Type B pancreatic cell (in vitro differentiated cells): ENCODE data around the gene TRIM65. TPM values are rescaled to one million over a fixed set of nuclear protein-coding genes. Genes with fewer than 3 reads are reported as not detected.

ENCODE experiments used
- DNase-seq: peaks from one replicate; pipeline ENCODE4 v3.0.0; 2021; ENCODE audit warnings: mixed read lengths; ENCODE audit not compliant: unreplicated experiment; ENCODE audit errors: extremely low spot score
- H3K27ac Mint-ChIP-seq: 2 replicates; pipeline ENCODE4 v1.8.0; 2021; ENCODE audit warnings: mild to moderate bottlenecking, mixed read lengths
- H3K27me3 Mint-ChIP-seq: 2 replicates; pipeline ENCODE4 v1.8.0; 2021; ENCODE audit warnings: mixed read lengths
- H3K36me3 Mint-ChIP-seq: 2 replicates; pipeline ENCODE4 v1.8.0; 2021; ENCODE audit warnings: mixed read lengths
- H3K4me1 Mint-ChIP-seq: one replicate; pipeline ENCODE4 v1.8.0; 2021; ENCODE audit warnings: mixed read lengths; ENCODE audit not compliant: unreplicated experiment
- H3K4me3 Mint-ChIP-seq: 2 replicates; pipeline ENCODE4 v1.8.0; 2021; ENCODE audit warnings: mild to moderate bottlenecking, mixed read lengths
- H3K9me3 Mint-ChIP-seq: 2 replicates; pipeline ENCODE4 v1.8.0; 2021; ENCODE audit warnings: mixed read lengths
- total RNA-seq: library from RNA; stranded (reverse); gene quantifications from 2 replicates; pipeline ENCODE4 v1.2.1, GENCODE V29; 2021; ENCODE audit warnings: low replicate concordance
- TF ChIP-seq, protein P1 (sequence below): fragments of 200-600 bp; sonication (generic); conservative IDR thresholded peaks from 2 replicates; pipeline ENCODE4 v1.5.0; 2021; ENCODE audit warnings: antibody characterized with exemption, mild to moderate bottlenecking

The TRIM65 gene
- total RNA-seq, 1 donor from 2014 or later: 19.0 TPM

- H3K27me3 Mint-ChIP-seq: no peaks in the 10 kb centered on the region
- no peaks in the 10 kb centered on the region for H3K9me3 Mint-ChIP-seq
- peak within 1 kb of the TSS; percentile 83 for H3K27ac Mint-ChIP-seq
- H3K36me3 Mint-ChIP-seq: peaks cover 3% of the 10 kb centered on the region
- H3K4me1 Mint-ChIP-seq: peaks cover 7% of the 10 kb centered on the region
- peak within 1 kb of the TSS; percentile 95 for H3K4me3 Mint-ChIP-seq
- TF ChIP-seq, protein P1, sequence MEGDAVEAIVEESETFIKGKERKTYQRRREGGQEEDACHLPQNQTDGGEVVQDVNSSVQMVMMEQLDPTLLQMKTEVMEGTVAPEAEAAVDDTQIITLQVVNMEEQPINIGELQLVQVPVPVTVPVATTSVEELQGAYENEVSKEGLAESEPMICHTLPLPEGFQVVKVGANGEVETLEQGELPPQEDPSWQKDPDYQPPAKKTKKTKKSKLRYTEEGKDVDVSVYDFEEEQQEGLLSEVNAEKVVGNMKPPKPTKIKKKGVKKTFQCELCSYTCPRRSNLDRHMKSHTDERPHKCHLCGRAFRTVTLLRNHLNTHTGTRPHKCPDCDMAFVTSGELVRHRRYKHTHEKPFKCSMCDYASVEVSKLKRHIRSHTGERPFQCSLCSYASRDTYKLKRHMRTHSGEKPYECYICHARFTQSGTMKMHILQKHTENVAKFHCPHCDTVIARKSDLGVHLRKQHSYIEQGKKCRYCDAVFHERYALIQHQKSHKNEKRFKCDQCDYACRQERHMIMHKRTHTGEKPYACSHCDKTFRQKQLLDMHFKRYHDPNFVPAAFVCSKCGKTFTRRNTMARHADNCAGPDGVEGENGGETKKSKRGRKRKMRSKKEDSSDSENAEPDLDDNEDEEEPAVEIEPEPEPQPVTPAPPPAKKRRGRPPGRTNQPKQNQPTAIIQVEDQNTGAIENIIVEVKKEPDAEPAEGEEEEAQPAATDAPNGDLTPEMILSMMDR: no peak
- DNase-seq: peak; percentile 93
These were observed 44.1 kb upstream of the TRIM65 start, which contains the start of gene FBF1 for GRCh38 chr17:75940727-75941441. Gene FBF1 (minus strand): TSS chr17:75941042. CDS start chr17:75938149, 2,893 bp downstream.

- no peaks in the 10 kb centered on the region for H3K27me3 Mint-ChIP-seq
- no peaks in the 10 kb centered on the region for H3K36me3 Mint-ChIP-seq
- H3K27ac Mint-ChIP-seq: no peak overlapping the region
- TF ChIP-seq, protein P1: no peak
- peaks cover 7% of the 10 kb centered on the region for H3K4me1 Mint-ChIP-seq
- no peak for DNase-seq
- H3K4me3 Mint-ChIP-seq: no peak overlapping the region
- no peaks in the 10 kb centered on the region for H3K9me3 Mint-ChIP-seq
These were observed 40.9 kb upstream of the TRIM65 start for GRCh38 chr17:75937652-75938051.

DNA sequence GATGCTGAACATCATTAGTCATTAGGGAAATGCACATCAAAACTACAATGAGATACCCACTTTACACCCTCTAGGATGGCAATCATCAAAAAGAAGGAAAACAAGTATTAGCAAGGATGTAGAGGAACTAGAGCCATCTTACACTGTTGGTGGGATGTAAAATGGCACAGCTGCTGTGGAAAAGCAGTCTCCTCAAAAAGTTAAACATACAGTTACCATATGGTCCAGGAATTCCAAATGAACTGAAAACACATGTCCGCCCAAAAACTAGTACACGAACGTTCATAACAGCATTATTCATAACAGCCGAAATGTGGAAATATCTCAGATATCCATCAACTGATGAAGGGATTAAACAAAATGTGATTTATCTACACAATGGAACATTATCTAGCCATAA, 37.1 kb upstream of the TRIM65 start:
- peak overlapping the region; percentile 89 for H3K27ac Mint-ChIP-seq
- H3K36me3 Mint-ChIP-seq: no peaks in the 10 kb centered on the region
- no peaks in the 10 kb centered on the region for H3K9me3 Mint-ChIP-seq
- H3K4me1 Mint-ChIP-seq: no peaks in the 10 kb centered on the region
- no peak for DNase-seq
- TF ChIP-seq, protein P1: no peak
- H3K27me3 Mint-ChIP-seq: no peaks in the 10 kb centered on the region
- no peak overlapping the region for H3K4me3 Mint-ChIP-seq

DNA sequence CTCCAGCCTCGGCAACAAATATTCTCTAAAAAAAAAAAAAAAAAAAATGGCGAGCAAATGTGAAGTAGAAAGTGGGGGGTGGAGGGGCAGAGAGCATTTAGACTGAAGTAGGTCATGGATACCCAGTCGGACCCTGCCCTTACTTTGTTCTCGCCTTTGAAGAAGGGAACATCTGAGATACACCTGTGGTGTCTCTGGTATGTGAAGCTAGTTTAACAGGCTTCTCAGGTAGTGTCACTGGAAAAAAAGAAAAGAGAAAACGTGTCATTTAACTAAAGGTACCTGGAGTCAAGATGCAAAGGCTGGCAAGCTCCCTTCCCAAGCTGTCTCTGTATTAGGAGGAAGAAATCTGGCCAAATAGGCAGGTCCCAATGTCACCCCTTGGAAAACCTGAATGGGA, 36.1 kb upstream of the TRIM65 start:
- no peaks in the 10 kb centered on the region for H3K27me3 Mint-ChIP-seq
- H3K36me3 Mint-ChIP-seq: no peaks in the 10 kb centered on the region
- TF ChIP-seq, protein P1: no peak
- no peak for DNase-seq
- H3K9me3 Mint-ChIP-seq: no peaks in the 10 kb centered on the region
- peak overlapping the region; percentile 74 for H3K4me3 Mint-ChIP-seq
- H3K27ac Mint-ChIP-seq: peak overlapping the region; percentile 89
- H3K4me1 Mint-ChIP-seq: no peaks in the 10 kb centered on the region

DNA sequence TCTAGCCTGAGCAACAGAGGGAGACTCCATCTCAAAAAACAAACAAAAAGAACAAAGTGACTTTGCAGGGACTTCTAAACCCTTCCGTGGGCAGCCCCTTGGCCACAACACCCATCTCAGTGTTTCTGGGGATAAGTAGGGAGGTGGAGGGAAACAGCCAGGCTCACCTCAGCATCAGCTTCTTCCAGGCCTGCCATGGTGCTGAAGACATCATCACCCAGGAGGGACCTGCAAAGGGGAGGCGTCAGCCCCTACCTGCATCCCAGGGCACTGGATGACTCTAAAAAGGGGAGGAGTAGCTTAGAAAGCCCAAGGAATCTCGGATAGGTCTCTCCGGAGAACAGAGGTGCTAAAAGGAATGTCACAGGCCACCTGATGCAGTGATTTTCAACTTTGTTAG, 34.3 kb upstream of the TRIM65 start:
- Mint-ChIP-seq H3K4me3 (no peak overlapping the region), H3K36me3 (no peaks in the 10 kb centered on the region), H3K27me3 (no peaks in the 10 kb centered on the region), H3K27ac (no peak overlapping the region), H3K4me1 (no peaks in the 10 kb centered on the region), H3K9me3 (no peaks in the 10 kb centered on the region)
- TF ChIP-seq, protein P1: no peak
- DNase-seq: no peak
